ENCODE measurements around the gene SPACA9.

DNA sequence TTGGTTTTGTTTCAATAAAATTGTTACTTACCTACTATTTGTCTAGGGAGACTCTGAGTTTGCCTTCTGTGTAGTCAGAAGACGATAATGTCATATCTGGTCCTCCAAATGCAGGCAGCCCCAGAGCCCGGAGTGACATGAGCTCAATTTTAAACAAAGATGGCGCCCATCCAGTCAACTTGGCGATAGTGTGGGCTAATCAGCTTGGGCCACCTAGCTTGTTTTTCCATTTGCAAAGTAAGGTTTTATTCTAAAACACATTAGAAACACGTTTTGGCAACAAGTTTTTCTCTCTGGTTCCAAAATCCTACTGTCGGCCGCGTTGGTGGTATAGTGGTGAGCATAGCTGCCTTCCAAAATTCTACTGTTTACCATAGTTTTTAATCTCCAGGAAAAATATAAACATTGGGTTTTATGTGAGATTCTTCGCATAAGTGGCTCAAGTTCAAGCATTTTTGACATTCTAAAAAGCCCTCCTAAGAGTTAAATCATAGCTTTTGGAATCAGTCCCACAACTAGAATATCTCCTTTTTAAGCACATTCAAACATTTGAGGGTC, 52.6 kb downstream of the SPACA9 start:
- TF ChIP-seq SUZ12 (IDR thresholded peaks at IDR 0.05; ENCODE audit: extremely low read depth, insufficient read depth, insufficient read length) (no peak), ZNF274 (IDR thresholded peaks at IDR 0.05; ENCODE audit: low read depth, low read length) (no peak), YY1 (IDR thresholded peaks at IDR 0.05; ENCODE audit: insufficient read depth, insufficient read length) (no peak)

Measured in NT2/D1 (cell line).